Cardiac fibroblast (primary cell): ENCODE measurements around the gene ANKRD39.

Source experiments
- DNase-seq, 2 donors: peaks; one replicate each; pipeline versions ENCODE4 v3.0.0 to v3.0.0-alpha.2; 2010; ENCODE audit warnings: low read depth in 2 of 2
- H3K4me3 ChIP-seq, 2 donors: replicated peaks in 1 of 2; 1 replicate in 1 of 2; 2 replicates in 1 of 2; pipeline ENCODE4 v1.5.1; 2011; ENCODE audit warnings: low read depth in 2 of 2, low read length in 2 of 2, mild to moderate bottlenecking in 2 of 2, moderate library complexity in 1 of 2
- TF ChIP-seq, protein P1 (sequence below): IDR thresholded peaks from one replicate; pipeline ENCODE4 v1.5.1; 2011; ENCODE audit warnings: low read depth, mild to moderate bottlenecking, low read length, inconsistent platforms

Gene ANKRD39

DNA sequence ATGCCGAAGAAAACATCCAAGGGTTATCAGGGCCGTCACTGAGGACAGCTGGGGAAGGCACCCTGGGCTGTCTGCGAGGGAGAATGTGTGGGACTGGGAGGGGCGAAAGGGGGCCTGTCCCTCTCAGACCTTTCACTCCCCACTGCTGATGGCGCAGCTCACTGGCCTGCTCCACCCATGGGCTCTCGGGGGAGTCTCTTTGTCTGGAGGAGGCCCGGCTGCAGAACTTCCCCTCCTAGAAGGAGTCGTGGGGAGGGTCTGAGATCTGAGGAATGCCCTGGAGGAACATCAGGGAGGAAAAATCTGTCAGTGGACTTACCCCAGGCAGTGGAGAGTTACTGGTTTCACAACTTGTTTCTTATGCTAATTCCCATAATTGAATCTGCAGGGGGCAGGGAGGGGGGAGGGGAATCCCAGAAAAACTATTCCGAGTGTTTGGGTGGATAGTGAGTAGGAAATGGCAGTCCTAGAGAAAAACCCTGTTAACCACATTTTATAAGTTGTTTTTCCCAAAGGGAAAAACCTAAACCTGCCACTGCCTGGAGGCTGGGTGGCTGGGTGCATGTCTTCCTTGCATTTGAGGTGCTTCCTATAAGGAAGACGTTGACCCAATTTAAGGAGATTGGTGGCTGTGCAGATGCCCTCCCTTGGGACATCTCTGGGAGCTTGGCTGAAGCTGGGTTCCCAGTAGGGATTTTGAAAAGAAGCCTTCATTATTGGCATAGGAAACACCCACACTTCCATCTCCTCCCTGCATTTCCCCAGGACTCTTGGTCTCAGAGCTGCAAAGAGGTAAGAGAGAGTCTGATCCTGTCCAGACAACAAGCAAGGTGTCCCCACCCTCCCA is 23.8 kb upstream of the ANKRD39 start:
- DNase-seq: peak in 1 of 2 donors; percentile 48
- no peak overlapping the region for H3K4me3 ChIP-seq
- TF ChIP-seq, protein P1, sequence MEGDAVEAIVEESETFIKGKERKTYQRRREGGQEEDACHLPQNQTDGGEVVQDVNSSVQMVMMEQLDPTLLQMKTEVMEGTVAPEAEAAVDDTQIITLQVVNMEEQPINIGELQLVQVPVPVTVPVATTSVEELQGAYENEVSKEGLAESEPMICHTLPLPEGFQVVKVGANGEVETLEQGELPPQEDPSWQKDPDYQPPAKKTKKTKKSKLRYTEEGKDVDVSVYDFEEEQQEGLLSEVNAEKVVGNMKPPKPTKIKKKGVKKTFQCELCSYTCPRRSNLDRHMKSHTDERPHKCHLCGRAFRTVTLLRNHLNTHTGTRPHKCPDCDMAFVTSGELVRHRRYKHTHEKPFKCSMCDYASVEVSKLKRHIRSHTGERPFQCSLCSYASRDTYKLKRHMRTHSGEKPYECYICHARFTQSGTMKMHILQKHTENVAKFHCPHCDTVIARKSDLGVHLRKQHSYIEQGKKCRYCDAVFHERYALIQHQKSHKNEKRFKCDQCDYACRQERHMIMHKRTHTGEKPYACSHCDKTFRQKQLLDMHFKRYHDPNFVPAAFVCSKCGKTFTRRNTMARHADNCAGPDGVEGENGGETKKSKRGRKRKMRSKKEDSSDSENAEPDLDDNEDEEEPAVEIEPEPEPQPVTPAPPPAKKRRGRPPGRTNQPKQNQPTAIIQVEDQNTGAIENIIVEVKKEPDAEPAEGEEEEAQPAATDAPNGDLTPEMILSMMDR: no peak

DNA sequence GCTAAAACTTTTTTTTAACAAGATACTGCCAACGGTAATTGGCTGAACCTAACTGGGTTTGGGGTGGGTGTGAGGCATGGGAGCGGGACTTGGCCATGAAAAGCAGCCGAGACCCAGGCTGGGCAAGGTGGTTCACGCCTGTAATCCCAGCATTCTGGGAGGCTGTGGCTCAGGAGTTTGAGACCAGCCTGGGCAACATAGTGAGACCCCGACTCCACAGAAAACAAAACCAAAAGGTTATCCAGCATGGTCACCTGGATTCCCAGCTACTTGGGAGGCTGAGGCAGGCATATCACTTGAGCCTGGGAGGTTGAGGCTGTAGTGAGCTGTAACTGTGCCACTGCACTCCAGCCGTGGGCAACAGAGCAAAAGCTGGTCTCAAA is 23.1 kb upstream of the ANKRD39 start:
- no peak overlapping the region for H3K4me3 ChIP-seq
- DNase-seq: no peak
- TF ChIP-seq, protein P1: no peak

DNA sequence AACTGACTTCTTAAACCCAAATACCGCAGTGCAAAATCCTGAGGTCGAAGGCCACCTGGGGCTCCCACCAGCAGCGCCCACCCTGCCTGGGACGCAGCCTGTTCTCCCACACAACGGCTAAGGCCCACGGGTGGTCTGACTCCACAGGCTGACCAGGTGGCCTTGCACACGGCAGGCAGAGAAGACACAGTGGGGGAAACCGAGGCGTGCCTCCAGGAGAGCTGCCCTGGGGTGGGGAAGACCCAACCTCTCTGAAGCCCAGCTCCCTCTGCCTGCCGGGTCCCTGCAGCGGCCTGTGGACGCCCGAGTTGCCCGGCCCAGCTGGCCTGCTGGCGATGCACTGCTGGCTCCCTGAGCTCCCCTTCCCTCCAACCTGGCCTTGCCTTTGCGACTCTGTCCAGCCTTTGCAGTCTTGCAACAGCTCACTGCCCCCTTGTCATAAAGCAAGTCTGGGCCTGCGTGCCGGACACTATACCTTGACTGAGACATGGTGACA is 21.8 kb upstream of the ANKRD39 start:
- TF ChIP-seq, protein P1: no peak
- DNase-seq: no peak
- no peak overlapping the region for H3K4me3 ChIP-seq

DNA sequence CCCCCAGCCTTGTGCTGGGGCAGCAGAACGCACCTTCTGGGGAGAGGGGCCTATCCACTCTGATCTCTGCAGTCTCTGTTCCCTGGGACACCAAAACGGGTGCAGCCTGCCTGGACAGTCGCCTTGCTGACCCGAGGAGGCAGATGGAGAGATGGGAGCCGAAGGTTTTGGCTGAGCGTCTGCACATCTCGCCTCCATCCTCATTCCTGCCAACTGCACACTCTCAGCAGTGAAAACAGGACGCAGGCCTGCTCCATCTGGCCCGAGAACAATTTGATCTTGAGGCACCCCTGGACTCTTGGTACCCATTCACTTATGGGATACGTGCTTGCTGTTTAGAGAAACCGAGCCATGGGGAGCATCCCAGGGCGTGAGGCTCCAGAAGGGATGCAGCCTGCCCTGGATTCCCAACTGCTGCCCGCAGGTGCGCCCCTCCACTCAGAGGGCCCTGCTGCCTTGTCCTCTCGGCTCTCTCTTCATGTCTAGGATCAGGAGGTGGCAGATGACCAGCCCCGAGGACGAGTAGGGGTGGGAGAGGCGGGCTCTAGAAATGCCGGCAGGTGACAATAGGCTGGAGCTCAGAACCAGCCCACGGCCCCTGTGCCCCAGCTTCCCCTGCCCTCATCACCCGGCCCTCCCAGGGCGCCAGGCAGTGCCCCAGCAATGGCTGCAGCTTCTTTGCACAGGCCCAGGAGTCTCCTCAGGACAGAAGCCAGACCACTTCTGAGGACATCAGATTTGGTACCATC is 21.2 kb upstream of the ANKRD39 start:
- no peak overlapping the region for H3K4me3 ChIP-seq
- TF ChIP-seq, protein P1: no peak
- no peak for DNase-seq

DNA sequence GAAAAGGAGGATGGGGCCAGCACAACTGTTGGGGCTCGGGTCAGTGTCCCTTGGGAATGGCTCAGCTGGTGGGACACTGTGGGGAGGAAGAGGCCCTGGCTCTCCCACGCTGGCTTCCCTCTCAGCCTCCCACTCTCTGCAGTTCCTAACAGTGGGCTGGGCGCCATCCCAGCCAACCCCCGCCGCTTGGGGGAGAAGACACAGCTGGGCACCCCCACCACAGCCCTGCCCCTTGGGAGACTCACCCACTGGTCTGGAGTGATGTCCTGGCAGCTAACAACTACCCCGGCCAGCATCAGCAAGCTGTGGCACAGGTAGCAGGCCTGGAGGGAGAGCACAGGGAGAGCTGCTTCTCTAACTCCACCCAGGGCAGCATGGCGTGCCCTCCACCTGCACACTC is 20.4 kb upstream of the ANKRD39 start:
- TF ChIP-seq, protein P1: no peak
- no peak for DNase-seq

DNA sequence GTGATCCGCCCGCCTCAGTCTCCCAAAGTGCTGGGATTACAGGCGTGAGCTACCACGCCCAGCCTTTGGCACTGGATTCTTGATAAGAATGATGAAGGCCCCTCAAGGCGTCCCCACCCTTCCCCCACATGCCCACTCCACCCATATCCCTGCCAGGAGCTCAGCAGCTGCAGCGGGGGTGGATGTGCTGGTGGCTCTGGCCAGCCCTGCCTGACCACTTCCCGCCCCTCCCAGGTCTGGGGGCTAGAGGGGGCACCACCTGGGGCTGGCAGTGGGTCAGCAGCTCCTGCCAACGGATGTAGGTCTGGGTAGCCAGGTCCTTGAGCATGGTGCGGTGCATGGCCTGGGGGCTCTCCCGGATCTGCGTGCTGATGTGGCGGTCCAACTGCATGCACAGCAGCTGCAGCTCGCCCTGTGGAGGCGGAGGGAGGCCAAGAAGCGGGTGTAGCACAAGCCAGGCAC is 19.8 kb upstream of the ANKRD39 start:
- DNase-seq: no peak
- H3K4me3 ChIP-seq: no peak overlapping the region
- TF ChIP-seq, protein P1: no peak

More for the DNA sequence above, 20.4 kb upstream of the ANKRD39 start:
- no peak overlapping the region for H3K4me3 ChIP-seq
